Keratinocyte (primary cell): Measurements from ENCODE around the gene PTPN20.

Experiments used
- EZH2 ChIP-seq: IDR thresholded peaks from one replicate; pipeline ENCODE4 v1.6.1; 2012; ENCODE audit warnings: inconsistent platforms, mild to moderate bottlenecking, low read length, moderate library complexity
- TF ChIP-seq, protein P1 (sequence below), 3 experiments: IDR thresholded peaks in 1 of 3; conservative IDR thresholded peaks in 1 of 3; optimal IDR thresholded peaks in 1 of 3; 2 replicates in 2 of 3; 3 replicates in 1 of 3; pipeline versions ENCODE3 to v1.5.1; 2011; ENCODE audit warnings: low read length in 3 of 3, mild to moderate bottlenecking in 3 of 3, moderate library complexity in 2 of 3, control low read depth in 1 of 3, inconsistent platforms in 1 of 3; ENCODE audit not compliant: insufficient read depth in 2 of 3; ENCODE audit errors: extremely low read depth in 1 of 3

DNA sequence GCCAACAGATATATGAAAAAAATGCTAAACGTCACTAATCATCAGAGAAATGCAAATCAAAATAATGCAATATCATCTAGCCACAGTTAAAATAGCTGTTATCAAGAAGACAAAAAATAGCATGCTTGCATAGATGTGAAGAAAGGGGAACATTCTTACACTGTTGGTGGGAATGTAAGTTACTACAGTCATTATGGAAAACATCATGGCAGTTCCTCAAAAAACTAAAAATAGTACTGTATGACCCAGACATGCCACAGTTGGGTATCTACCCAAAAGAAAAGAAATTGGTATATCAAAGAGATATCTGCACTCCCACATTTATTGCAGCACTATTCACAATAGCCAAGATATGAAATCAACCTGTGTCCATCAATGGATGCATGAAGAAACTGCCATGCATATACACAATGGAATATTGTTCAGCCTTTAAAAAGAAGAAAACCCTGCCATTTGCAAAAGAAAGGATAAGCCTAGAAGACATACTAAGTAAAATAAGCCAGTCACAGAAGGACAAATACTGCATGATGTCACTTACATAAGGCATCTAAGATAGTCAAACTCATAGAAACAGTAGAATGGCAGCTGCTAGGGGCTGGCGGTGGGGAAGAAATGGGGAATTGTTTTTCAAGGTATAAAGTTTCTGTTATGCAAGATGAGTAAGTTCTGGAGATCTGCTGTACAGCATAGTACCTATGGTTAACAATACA lies 107.0 kb downstream of the PTPN20 start:
- TF ChIP-seq, protein P1, sequence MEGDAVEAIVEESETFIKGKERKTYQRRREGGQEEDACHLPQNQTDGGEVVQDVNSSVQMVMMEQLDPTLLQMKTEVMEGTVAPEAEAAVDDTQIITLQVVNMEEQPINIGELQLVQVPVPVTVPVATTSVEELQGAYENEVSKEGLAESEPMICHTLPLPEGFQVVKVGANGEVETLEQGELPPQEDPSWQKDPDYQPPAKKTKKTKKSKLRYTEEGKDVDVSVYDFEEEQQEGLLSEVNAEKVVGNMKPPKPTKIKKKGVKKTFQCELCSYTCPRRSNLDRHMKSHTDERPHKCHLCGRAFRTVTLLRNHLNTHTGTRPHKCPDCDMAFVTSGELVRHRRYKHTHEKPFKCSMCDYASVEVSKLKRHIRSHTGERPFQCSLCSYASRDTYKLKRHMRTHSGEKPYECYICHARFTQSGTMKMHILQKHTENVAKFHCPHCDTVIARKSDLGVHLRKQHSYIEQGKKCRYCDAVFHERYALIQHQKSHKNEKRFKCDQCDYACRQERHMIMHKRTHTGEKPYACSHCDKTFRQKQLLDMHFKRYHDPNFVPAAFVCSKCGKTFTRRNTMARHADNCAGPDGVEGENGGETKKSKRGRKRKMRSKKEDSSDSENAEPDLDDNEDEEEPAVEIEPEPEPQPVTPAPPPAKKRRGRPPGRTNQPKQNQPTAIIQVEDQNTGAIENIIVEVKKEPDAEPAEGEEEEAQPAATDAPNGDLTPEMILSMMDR (optimal IDR thresholded peaks at IDR 0.05 in 1 of 3, IDR thresholded peaks at IDR 0.05 in 1 of 3, conservative IDR thresholded peaks at IDR 0.05 in 1 of 3; ENCODE audit: extremely low read depth in 1 of 3, insufficient read depth in 2 of 3, low read length in 3 of 3): no peak
- TF ChIP-seq EZH2: no peak
